H1 (cell line): Measurements from ENCODE around the gene MAPKAPK2. TPM values are rescaled to one million over a fixed set of nuclear protein-coding genes. Genes with fewer than 3 reads are reported as not detected.

ENCODE experiments used
- CTCF ChIA-PET: fragments of 300-600 bp; sonication (Branson Sonifier 250); formaldehyde crosslinking; loops from one replicate; lab custom pipeline; 2021; ENCODE audit not compliant: partially characterized antibody; lab: Charles Lee
- POLR2A ChIA-PET: fragments of 300-600 bp; sonication (Branson Sonifier 250); formaldehyde crosslinking; loops from one replicate; lab custom pipeline; 2021; ENCODE audit warnings: inconsistent platforms; ENCODE audit not compliant: partially characterized antibody; lab: Charles Lee
- DNase-seq, 2 experiments: peaks; one replicate each; pipeline versions ENCODE4 v3.0.0 to v3.0.0-alpha.2; 2010 to 2022; ENCODE audit warnings: low spot score in 2 of 2, low read depth in 1 of 2, mixed read lengths in 1 of 2
- FAIRE-seq: peaks from 2 replicates; lab custom pipeline; 2011; peaks lifted over from hg19 to GRCh38; lab: Jason Lieb, UNC
- H2AFZ ChIP-seq: 2 replicates; pipeline ENCODE4 v1.8.1; 2012; ENCODE audit warnings: low read length, inconsistent platforms
- H2AK5ac ChIP-seq: 2 replicates; pipeline ENCODE4 v1.6.1; 2013; ENCODE audit warnings: low read depth, low read length
- H2BK120ac ChIP-seq: replicated peaks from 2 replicates; pipeline ENCODE3; 2013; ENCODE audit warnings: low read depth, low read length, inconsistent platforms
- H2BK12ac ChIP-seq: 2 replicates; pipeline ENCODE4 v1.6.1; 2013; ENCODE audit warnings: low read depth, low read length
- H2BK15ac ChIP-seq: 2 replicates; pipeline ENCODE4 v1.6.1; 2013; ENCODE audit warnings: low read length
- H2BK20ac ChIP-seq: 2 replicates; pipeline ENCODE4 v1.6.1; 2013; ENCODE audit warnings: low read length
- H2BK5ac ChIP-seq: 2 replicates; pipeline ENCODE4 v1.6.1; 2013; ENCODE audit warnings: low read depth, low read length
- H3K14ac ChIP-seq: 2 replicates; pipeline ENCODE4 v1.6.1; 2013; ENCODE audit warnings: inconsistent platforms; ENCODE audit not compliant: insufficient read length
- H3K18ac ChIP-seq: 2 replicates; pipeline ENCODE4 v1.6.1; 2013; ENCODE audit warnings: low read length; ENCODE audit errors: extremely low read depth
- H3K23ac ChIP-seq: 2 replicates; pipeline ENCODE4 v1.6.1; 2013; ENCODE audit warnings: inconsistent platforms; ENCODE audit not compliant: insufficient read length
- H3K23me2 ChIP-seq: 2 replicates; pipeline ENCODE4 v1.6.1; 2013; ENCODE audit warnings: low read depth, low read length
- H3K27ac ChIP-seq: 2 replicates; pipeline ENCODE4 v1.6.1; 2011; ENCODE audit warnings: low read depth, low read length, inconsistent platforms
- H3K27me3 ChIP-seq, 4 experiments: replicated peaks in 1 of 4; 1 replicate in 1 of 4; 2 replicates in 3 of 4; pipeline versions ENCODE4 v1.6.1 to v1.8.1; 2011 to 2013; ENCODE audit warnings: low read length in 3 of 4, mild to moderate bottlenecking in 3 of 4, inconsistent platforms in 2 of 4, mixed read lengths in 2 of 4, moderate library complexity in 1 of 4; ENCODE audit not compliant: control insufficient read depth in 3 of 4, insufficient read depth in 3 of 4; ENCODE audit errors: extremely low read depth in 1 of 4
- H3K36me3 ChIP-seq, 4 experiments: 2 replicates each; pipeline versions ENCODE4 v1.6.1 to v1.8.1; 2011 to 2013; ENCODE audit warnings: mild to moderate bottlenecking in 4 of 4, low read length in 3 of 4, moderate library complexity in 2 of 4, control low read depth in 1 of 4, inconsistent platforms in 1 of 4; ENCODE audit not compliant: insufficient read depth in 4 of 4, control insufficient read depth in 2 of 4
- H3K4ac ChIP-seq: replicated peaks from 2 replicates; pipeline ENCODE3; 2013; ENCODE audit warnings: low read length, low read depth, mixed read lengths, inconsistent platforms; ENCODE audit not compliant: insufficient read length
- H3K4me1 ChIP-seq, 4 experiments: replicated peaks in 1 of 4; 1 replicate in 1 of 4; 2 replicates in 3 of 4; pipeline versions ENCODE4 v1.6.1 to v1.8.1; 2011 to 2013; ENCODE audit warnings: low read length in 3 of 4, inconsistent platforms in 2 of 4, mixed read lengths in 1 of 4; ENCODE audit not compliant: insufficient read depth in 4 of 4, control insufficient read depth in 3 of 4
- H3K4me2 ChIP-seq, 2 experiments: 2 replicates each; pipeline versions ENCODE4 v1.6.1 to v1.8.1; 2011 to 2013; ENCODE audit warnings: low read depth in 2 of 2, low read length in 2 of 2, control low read depth in 1 of 2, inconsistent platforms in 1 of 2, mild to moderate bottlenecking in 1 of 2; ENCODE audit not compliant: insufficient read depth in 1 of 2
- H3K4me3 ChIP-seq, 4 experiments: fragments of 200-600, 300-600 bp in 1 of 4; sonication (generic), shearing (Covaris generic), sonication (Bioruptor Twin) in 1 of 4; 2 replicates each; pipeline versions ENCODE4 v1.5.1 to v1.8.1; 2011 to 2016; ENCODE audit warnings: low read length in 4 of 4, low read depth in 3 of 4, control low read depth in 2 of 4, inconsistent platforms in 2 of 4, mild to moderate bottlenecking in 2 of 4, mixed read lengths in 1 of 4, moderate library complexity in 1 of 4; ENCODE audit not compliant: insufficient read depth in 2 of 4; ENCODE audit errors: extremely low read depth in 1 of 4
- H3K56ac ChIP-seq: replicated peaks from 2 replicates; pipeline ENCODE3; 2013; ENCODE audit warnings: low read depth, mild to moderate bottlenecking, mixed read lengths, low read length, inconsistent platforms; ENCODE audit not compliant: insufficient read length
- H3K79me1 ChIP-seq: 2 replicates; pipeline ENCODE4 v1.6.1; 2013; ENCODE audit warnings: low read depth, low read length, control low read depth
- H3K79me2 ChIP-seq, 2 experiments: 2 replicates each; pipeline versions ENCODE4 v1.6.1 to v1.8.1; 2012 to 2013; ENCODE audit warnings: low read length in 2 of 2, mild to moderate bottlenecking in 2 of 2, inconsistent platforms in 1 of 2; ENCODE audit not compliant: insufficient read depth in 2 of 2, control insufficient read depth in 1 of 2
- H3K9ac ChIP-seq, 4 experiments: replicated peaks in 1 of 4; 1 replicate in 1 of 4; 2 replicates in 3 of 4; pipeline versions ENCODE4 v1.6.1 to v1.8.1; 2011 to 2013; ENCODE audit warnings: low read depth in 3 of 4, low read length in 3 of 4, control low read depth in 2 of 4, mild to moderate bottlenecking in 2 of 4, moderate library complexity in 2 of 4, inconsistent platforms in 1 of 4; ENCODE audit errors: extremely low read depth in 1 of 4
- H3K9me3 ChIP-seq, 2 experiments: 2 replicates each; pipeline versions ENCODE4 v1.6.1 to v1.8.1; 2012 to 2013; ENCODE audit warnings: mild to moderate bottlenecking in 2 of 2, moderate library complexity in 2 of 2, control low read depth in 1 of 2, inconsistent platforms in 1 of 2, low read depth in 1 of 2, low read length in 1 of 2, mixed read lengths in 1 of 2; ENCODE audit not compliant: insufficient read depth in 2 of 2
- H4K20me1 ChIP-seq, 2 experiments: replicated peaks in 1 of 2; 2 replicates each; pipeline versions ENCODE3 to v1.8.1; 2011 to 2013; ENCODE audit warnings: inconsistent platforms in 2 of 2, low read length in 2 of 2, mild to moderate bottlenecking in 1 of 2; ENCODE audit not compliant: insufficient read depth in 2 of 2, control insufficient read depth in 1 of 2
- H4K5ac ChIP-seq: 2 replicates; pipeline ENCODE4 v1.6.1; 2013; ENCODE audit warnings: low read length, low read depth, mixed read lengths, inconsistent platforms; ENCODE audit not compliant: insufficient read length
- H4K8ac ChIP-seq: 2 replicates; pipeline ENCODE4 v1.8.0; 2013; ENCODE audit warnings: mild to moderate bottlenecking, moderate library complexity, low read length, inconsistent platforms; ENCODE audit not compliant: insufficient read depth; ENCODE audit errors: extremely low read depth
- H4K91ac ChIP-seq: replicated peaks from 2 replicates; pipeline ENCODE3; 2013; ENCODE audit warnings: low read length, mixed read lengths, inconsistent platforms; ENCODE audit not compliant: insufficient read length
- CBX8 ChIP-seq: fragments of 300-800, 300-1000 bp; sonication (generic); IDR thresholded peaks from 2 replicates; pipeline ENCODE4 v1.7.1; 2016; ENCODE audit warnings: low read depth, low read length, borderline replicate concordance
- CEBPB ChIP-seq: IDR thresholded peaks from 2 replicates; pipeline ENCODE4 v1.6.1; 2012; ENCODE audit warnings: low read depth, low read length
- JUND ChIP-seq: IDR thresholded peaks from 2 replicates; pipeline ENCODE4 v1.6.1; 2011; ENCODE audit warnings: mild to moderate bottlenecking, improper control_type of control experiment, low read length
- MAFK ChIP-seq: IDR thresholded peaks from 2 replicates; pipeline ENCODE4 v1.6.1; 2012; ENCODE audit warnings: low read depth, mild to moderate bottlenecking, improper control_type of control experiment, low read length
- SIN3A ChIP-seq, 2 experiments: IDR thresholded peaks in 1 of 2; conservative IDR thresholded peaks in 1 of 2; 2 replicates each; pipeline ENCODE4 v1.6.1; 2011 to 2012; ENCODE audit warnings: low read length in 2 of 2, improper control_type of control experiment in 1 of 2, low read depth in 1 of 2, mild to moderate bottlenecking in 1 of 2
- SP1 ChIP-seq: IDR thresholded peaks from 2 replicates; pipeline ENCODE4 v1.6.1; 2011; ENCODE audit warnings: low read depth, low read length
- SP2 ChIP-seq: IDR thresholded peaks from 2 replicates; pipeline ENCODE4 v1.6.1; 2012; ENCODE audit warnings: mild to moderate bottlenecking, low read length, inconsistent platforms
- SP4 ChIP-seq: IDR thresholded peaks from 2 replicates; pipeline ENCODE4 v1.6.1; 2012; ENCODE audit warnings: low read length, inconsistent platforms
- SRF ChIP-seq: IDR thresholded peaks from 2 replicates; pipeline ENCODE4 v1.6.1; 2011; ENCODE audit warnings: mild to moderate bottlenecking, low read depth, low read length, moderate library complexity
- TAF7 ChIP-seq: optimal IDR thresholded peaks from 2 replicates; pipeline ENCODE3; 2011; ENCODE audit warnings: low read depth, mild to moderate bottlenecking, inconsistent platforms, low read length, moderate library complexity, borderline replicate concordance
- TEAD4 ChIP-seq: IDR thresholded peaks from 2 replicates; pipeline ENCODE4 v1.6.1; 2012; ENCODE audit warnings: low read depth, low read length, inconsistent platforms, mixed read lengths
- ZNF274 ChIP-seq: IDR thresholded peaks from 2 replicates; pipeline ENCODE4 v1.7.0; 2012; ENCODE audit warnings: low read length, borderline replicate concordance; ENCODE audit errors: extremely low read depth
- WGBS, 2 experiments: shearing (Covaris generic) in 1 of 2; methylation state at CpG; one replicate each; pipeline versions ENCODE4 v1.1.6 to v1.1.7; 2013 to 2015; ENCODE audit warnings: low lambda C conversion rate in 2 of 2, mixed read lengths in 2 of 2, inconsistent platforms in 1 of 2, low coverage in 1 of 2, missing lambda C conversion rate in 1 of 2; ENCODE audit not compliant: insufficient replicate concordance in 2 of 2, insufficient coverage in 1 of 2, insufficient read length in 1 of 2; ENCODE audit errors: extremely low coverage in 1 of 2, missing lambda C conversion rate in 1 of 2; 5-methylcytosine and 5-hydroxymethylcytosine counted together
- polyA plus RNA-seq, 7 experiments: library from polyadenylated mRNA; depleted of rRNA in 3 of 7; stranded (reverse) in 5 of 7; unstranded in 2 of 7; fragments of >200 nt in 5 of 7; fragments of 200-250 nt in 2 of 7; gene quantifications; 1 replicate in 5 of 7; 2 replicates in 1 of 7; 4 replicates in 1 of 7; pipeline versions ENCODE4 v1.2.1 to v1.2.3, GENCODE V29; 2011 to 2013; ENCODE audit warnings: missing spikeins in 2 of 7, mixed read lengths in 2 of 7
- total RNA-seq: library from RNA; stranded (reverse); fragmentation: NEBNext Ultra II Directional; extraction: Animal tissue kit (Norgen Biotek cat#: 25700); gene quantifications from 2 replicates; pipeline ENCODE4 v1.2.1, GENCODE V29; 2021
- TF ChIP-seq, protein P1 (sequence below): IDR thresholded peaks from 2 replicates; pipeline ENCODE4 v1.6.1; 2012; ENCODE audit warnings: inconsistent platforms

MAPKAPK2 gene
- total and polyA plus RNA-seq, 2 of the 8 experiments (the other 6 are each of a cell fraction or from before 2014, with no cell fraction given) = 27.5 to 44.9 TPM

- Histone ChIP-seq H3K18ac (no peak overlapping the region), H2BK20ac (no peak overlapping the region), H3K79me1 (no peaks in the 10 kb centered on the region), H3K27ac (no peak overlapping the region; the same call in 1 of the 2 replicates), H2BK120ac (no peak overlapping the region), H3K4me2 (no peak overlapping the region), H3K14ac (no peak overlapping the region), H4K8ac (no peak overlapping the region), H4K5ac (no peak overlapping the region), H3K9ac (no peak overlapping the region), H3K79me2 (no peaks in the 10 kb centered on the region), H2AK5ac (no peak overlapping the region), H2BK15ac (no peak overlapping the region), H3K4ac (no peak overlapping the region), H2BK5ac (no peak overlapping the region), H3K56ac (no peak overlapping the region), H2BK12ac (no peak overlapping the region), H3K4me1 (peaks cover 0 to 3% (median 0%) of the 10 kb centered on the region in 4 experiments; a peak in 2 of 7 replicates), H3K4me3 (no peak overlapping the region), H3K27me3 (no peaks in the 10 kb centered on the region), H3K9me3 (no peaks in the 10 kb centered on the region), H4K20me1 (peaks cover 2 to 5% of the 10 kb centered on the region in 2 experiments), H3K36me3 (peaks cover 0 to 14% (median 2%) of the 10 kb centered on the region in 4 experiments; a peak in 3 of 8 replicates), H3K23ac (no peak overlapping the region), H2AFZ (no peak overlapping the region), H4K91ac (no peak overlapping the region), H3K23me2 (no peaks in the 10 kb centered on the region)
- CTCF ChIA-PET = interaction anchor here (0.7 to 8.0 kb wide), 60 partner anchors 9 to 278 kb away, joined by 3 to 81 read pairs (median 5); partner anchors contain the start of genes DYRK3, IL10, IL19 and IL24
- no peak for FAIRE-seq
- 92% methylated on average over 4 of the region's 5 CpGs; no CpG with 5 or more reads in 1 of the 2 experiments for WGBS, 2 experiments
- DNase-seq = no peak
- POLR2A ChIA-PET = no interaction called here
- no peak for TF ChIP-seq MAFK
- no peak for TF ChIP-seq SIN3A (conservative IDR thresholded peaks at IDR 0.05 in 1 of 2, IDR thresholded peaks at IDR 0.05 in 1 of 2; ENCODE audit: low read depth in 1 of 2, low read length in 2 of 2)
- TF ChIP-seq JUND = no peak
- no peak for TF ChIP-seq CBX8
- TF ChIP-seq ZNF274 = no peak
- TF ChIP-seq TAF7 = no peak
- no peak for TF ChIP-seq SP2
- TF ChIP-seq CEBPB = no peak
- no peak for TF ChIP-seq SP1
- TF ChIP-seq, protein P1, sequence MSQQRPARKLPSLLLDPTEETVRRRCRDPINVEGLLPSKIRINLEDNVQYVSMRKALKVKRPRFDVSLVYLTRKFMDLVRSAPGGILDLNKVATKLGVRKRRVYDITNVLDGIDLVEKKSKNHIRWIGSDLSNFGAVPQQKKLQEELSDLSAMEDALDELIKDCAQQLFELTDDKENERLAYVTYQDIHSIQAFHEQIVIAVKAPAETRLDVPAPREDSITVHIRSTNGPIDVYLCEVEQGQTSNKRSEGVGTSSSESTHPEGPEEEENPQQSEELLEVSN = no peak
- no peak for TF ChIP-seq SP4
- no peak for TF ChIP-seq SRF
- TF ChIP-seq TEAD4 = no peak
Measured at GRCh38 chr1:206735553-206736031, 50.9 kb downstream of the MAPKAPK2 start.
